Karpas-422 (cell line): Measurements from ENCODE around the gene PLCB1. TPM values are rescaled to one million over a fixed set of nuclear protein-coding genes. Genes with fewer than 3 reads are reported as not detected.
"Not testable (repeated sequence)": the region's sequence is repeated elsewhere in the genome, so short reads cannot be mapped to it uniquely, and the experiment has no call there.

ENCODE experiments used
- DNase-seq: peaks from one replicate; pipeline ENCODE4 v3.0.0-alpha.2; 2015
- H2AFZ ChIP-seq: fragments of 200-600 bp; sonication (generic); 2 replicates; pipeline ENCODE4 v1.6.1; 2014; ENCODE audit warnings: antibody characterized with exemption, low read length, mixed read lengths
- H3K27ac ChIP-seq: fragments of 200-600 bp; sonication (generic); 2 replicates; pipeline ENCODE4 v1.5.1; 2014; ENCODE audit warnings: mild to moderate bottlenecking, low read length, moderate library complexity
- H3K27me3 ChIP-seq: fragments of 200-600 bp; sonication (generic); 2 replicates; pipeline ENCODE4 v1.6.1; 2014; ENCODE audit warnings: low read length, mixed read lengths
- H3K36me3 ChIP-seq: fragments of 200-600 bp; sonication (generic); 2 replicates; pipeline ENCODE4 v1.6.1; 2014; ENCODE audit warnings: low read length, mixed read lengths; ENCODE audit not compliant: insufficient read depth
- H3K4me1 ChIP-seq: fragments of 200-600 bp; sonication (generic); 2 replicates; pipeline ENCODE4 v1.6.1; 2014; ENCODE audit warnings: mild to moderate bottlenecking, low read length, mixed read lengths
- H3K4me2 ChIP-seq: fragments of 200-600 bp; sonication (generic); 2 replicates; pipeline ENCODE4 v1.6.1; 2014; ENCODE audit warnings: low read length, low read depth, mild to moderate bottlenecking; ENCODE audit not compliant: poor library complexity, severe bottlenecking
- H3K4me3 ChIP-seq: fragments of 200-600 bp; sonication (generic); 2 replicates; pipeline ENCODE4 v1.5.1; 2014; ENCODE audit warnings: mild to moderate bottlenecking, antibody characterized with exemption, low read length, mixed read lengths
- H3K79me2 ChIP-seq: fragments of 200-600 bp; sonication (generic); 2 replicates; pipeline ENCODE4 v1.6.1; 2014; ENCODE audit warnings: mild to moderate bottlenecking, low read length, mixed read lengths
- H3K9ac ChIP-seq: fragments of 200-600 bp; sonication (generic); 2 replicates; pipeline ENCODE4 v1.6.0; 2014; ENCODE audit warnings: low read length
- H3K9me2 ChIP-seq: fragments of 200-600 bp; sonication (generic), shearing (Covaris generic); replicated peaks from 2 replicates; pipeline ENCODE4 v1.6.0; 2014; ENCODE audit warnings: mild to moderate bottlenecking, low read length, moderate library complexity; ENCODE audit not compliant: insufficient read depth
- H3K9me3 ChIP-seq: fragments of 300-700, 200-600 bp; sonication (generic); 2 replicates; pipeline ENCODE4 v1.6.1; 2014; ENCODE audit warnings: low read length, mixed read lengths
- H4K20me1 ChIP-seq: fragments of 200-600 bp; sonication (generic); 2 replicates; pipeline ENCODE4 v1.6.1; 2014; ENCODE audit warnings: mild to moderate bottlenecking, antibody characterized with exemption, low read length, low read depth; ENCODE audit not compliant: insufficient read depth
- total RNA-seq: library from RNA; depleted of rRNA; stranded (reverse); fragments of >200 nt; shearing (Covaris generic); gene quantifications from 2 replicates; pipeline ENCODE4 v1.2.3, GENCODE V29; 2014; ENCODE audit warnings: low replicate concordance

The PLCB1 gene
- total RNA-seq, 1 experiment from 2014 or later = 0.82 TPM

GRCh38 chr20:8372824-8373380, 240.8 kb downstream of the PLCB1 start:
- H3K27ac ChIP-seq = no peak overlapping the region
- H3K9me2 ChIP-seq = no peaks in the 10 kb centered on the region
- no peaks in the 10 kb centered on the region for H3K36me3 ChIP-seq
- H4K20me1 ChIP-seq = no peaks in the 10 kb centered on the region
- no peak for DNase-seq
- no peak overlapping the region for H3K4me2 ChIP-seq
- no peaks in the 10 kb centered on the region for H3K27me3 ChIP-seq
- no peak overlapping the region for H3K9ac ChIP-seq
- H3K4me3 ChIP-seq = no peak overlapping the region
- no peaks in the 10 kb centered on the region for H3K4me1 ChIP-seq
- no peaks in the 10 kb centered on the region for H3K79me2 ChIP-seq
- H2AFZ ChIP-seq = no peak overlapping the region
- no peaks in the 10 kb centered on the region for H3K9me3 ChIP-seq

GRCh38 chr20:8373579-8373978, 241.5 kb downstream of the PLCB1 start:
- Histone ChIP-seq H3K79me2 (no peaks in the 10 kb centered on the region), H3K27ac (no peak overlapping the region), H3K36me3 (no peaks in the 10 kb centered on the region), H3K4me2 (no peak overlapping the region), H3K9me3 (no peaks in the 10 kb centered on the region), H2AFZ (no peak overlapping the region), H3K4me3 (no peak overlapping the region), H3K27me3 (no peaks in the 10 kb centered on the region), H4K20me1 (no peaks in the 10 kb centered on the region), H3K4me1 (no peaks in the 10 kb centered on the region), H3K9me2 (no peaks in the 10 kb centered on the region), H3K9ac (no peak overlapping the region)
- DNase-seq = no peak

DNA sequence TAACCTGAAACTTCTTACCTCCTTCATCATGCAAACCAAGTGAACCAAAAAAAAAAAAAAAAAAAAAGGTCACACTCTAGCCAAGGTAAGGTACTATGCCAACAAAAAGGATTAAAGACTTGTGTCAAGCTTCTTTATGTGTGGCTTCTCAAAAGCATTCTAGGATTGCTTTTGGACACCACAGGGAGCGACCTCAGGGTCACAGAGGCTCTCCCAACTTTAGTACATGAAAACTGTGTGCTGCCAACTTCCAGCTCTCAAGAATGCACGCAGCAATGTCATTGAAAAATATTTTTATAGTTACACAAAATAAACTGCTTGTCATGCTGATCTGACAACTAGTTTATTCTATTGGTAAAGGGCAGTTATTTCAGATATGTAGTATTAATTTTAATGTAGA, 243.8 kb downstream of the PLCB1 start:
- H3K79me2 ChIP-seq = no peaks in the 10 kb centered on the region
- H3K9ac ChIP-seq = no peak overlapping the region
- no peaks in the 10 kb centered on the region for H4K20me1 ChIP-seq
- no peak for DNase-seq
- H3K36me3 ChIP-seq = no peaks in the 10 kb centered on the region
- no peaks in the 10 kb centered on the region for H3K4me1 ChIP-seq
- H3K27ac ChIP-seq = no peak overlapping the region
- no peaks in the 10 kb centered on the region for H3K27me3 ChIP-seq
- no peak overlapping the region for H3K4me3 ChIP-seq
- no peaks in the 10 kb centered on the region for H3K9me3 ChIP-seq
- no peak overlapping the region for H2AFZ ChIP-seq
- no peak overlapping the region for H3K4me2 ChIP-seq
- no peaks in the 10 kb centered on the region for H3K9me2 ChIP-seq

- Histone ChIP-seq H3K4me2 (no peak overlapping the region), H3K9me2 (no peaks in the 10 kb centered on the region), H3K9me3 (no peaks in the 10 kb centered on the region), H4K20me1 (no peaks in the 10 kb centered on the region), H3K4me1 (no peaks in the 10 kb centered on the region), H3K36me3 (no peaks in the 10 kb centered on the region), H2AFZ (no peak overlapping the region), H3K27ac (no peak overlapping the region), H3K4me3 (no peak overlapping the region), H3K9ac (no peak overlapping the region), H3K27me3 (no peaks in the 10 kb centered on the region), H3K79me2 (no peaks in the 10 kb centered on the region)
- no peak for DNase-seq
These were observed 244.9 kb downstream of the PLCB1 start for GRCh38 chr20:8376940-8377339.

GRCh38 chr20:8379125-8379524, 247.1 kb downstream of the PLCB1 start:
- not testable (repeated sequence) for H4K20me1 ChIP-seq, H3K4me1 ChIP-seq, DNase-seq, H3K36me3 ChIP-seq, H3K4me2 ChIP-seq, H2AFZ ChIP-seq, H3K4me3 ChIP-seq, H3K27me3 ChIP-seq, H3K27ac ChIP-seq, H3K9me3 ChIP-seq, H3K79me2 ChIP-seq, H3K9me2 ChIP-seq, H3K9ac ChIP-seq

- Histone ChIP-seq H3K4me3 (no peak overlapping the region), H3K9ac (no peak overlapping the region), H3K36me3 (no peaks in the 10 kb centered on the region), H3K27ac (no peak overlapping the region), H4K20me1 (no peaks in the 10 kb centered on the region), H3K27me3 (no peaks in the 10 kb centered on the region), H2AFZ (no peak overlapping the region), H3K9me2 (no peaks in the 10 kb centered on the region), H3K9me3 (no peaks in the 10 kb centered on the region), H3K79me2 (no peaks in the 10 kb centered on the region), H3K4me1 (peaks cover 4% of the 10 kb centered on the region; the same call in 1 of the 2 replicates), H3K4me2 (no peak overlapping the region)
- no peak for DNase-seq
These were observed 253.2 kb downstream of the PLCB1 start for GRCh38 chr20:8385247-8385646.

DNA sequence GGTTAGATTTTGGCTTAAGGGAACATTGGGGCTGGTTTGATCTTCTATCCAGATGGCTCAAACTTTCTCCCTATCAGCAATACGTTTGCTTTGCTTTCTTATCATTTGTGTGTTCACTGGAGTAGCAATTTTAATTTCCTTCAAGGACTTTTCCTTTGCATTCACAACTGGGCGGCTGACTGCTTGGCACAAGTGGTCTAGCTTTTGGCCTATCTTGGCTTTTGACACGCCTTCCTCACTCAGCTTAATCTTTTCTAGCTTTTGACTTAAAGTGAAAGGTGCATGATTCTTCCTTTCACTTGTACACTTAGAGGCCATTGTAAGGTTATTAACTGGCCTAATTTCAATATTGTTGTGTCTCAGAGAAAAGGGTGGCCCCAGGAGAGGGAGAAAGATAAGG, 254.9 kb downstream of the PLCB1 start:
- H3K4me2 ChIP-seq = no peak overlapping the region
- no peaks in the 10 kb centered on the region for H3K9me3 ChIP-seq
- DNase-seq = no peak
- H4K20me1 ChIP-seq = no peaks in the 10 kb centered on the region
- H3K4me1 ChIP-seq = peaks cover 8% of the 10 kb centered on the region
- H2AFZ ChIP-seq = no peak overlapping the region; the same call in 1 of the 2 replicates
- no peaks in the 10 kb centered on the region for H3K79me2 ChIP-seq
- H3K9me2 ChIP-seq = no peaks in the 10 kb centered on the region
- no peaks in the 10 kb centered on the region for H3K36me3 ChIP-seq
- no peak overlapping the region for H3K4me3 ChIP-seq
- no peak overlapping the region for H3K27ac ChIP-seq
- no peaks in the 10 kb centered on the region for H3K27me3 ChIP-seq
- H3K9ac ChIP-seq = no peak overlapping the region

- peaks cover 8% of the 10 kb centered on the region for H3K4me1 ChIP-seq
- H3K9me3 ChIP-seq = no peaks in the 10 kb centered on the region
- no peaks in the 10 kb centered on the region for H3K27me3 ChIP-seq
- H3K27ac ChIP-seq = no peak overlapping the region
- H3K36me3 ChIP-seq = no peaks in the 10 kb centered on the region
- H3K9me2 ChIP-seq = no peaks in the 10 kb centered on the region
- H3K9ac ChIP-seq = no peak overlapping the region
- no peaks in the 10 kb centered on the region for H3K79me2 ChIP-seq
- no peak overlapping the region for H2AFZ ChIP-seq
- H3K4me2 ChIP-seq = no peak overlapping the region
- DNase-seq = no peak
- H3K4me3 ChIP-seq = no peak overlapping the region
- no peaks in the 10 kb centered on the region for H4K20me1 ChIP-seq
These were observed 256.1 kb downstream of the PLCB1 start for GRCh38 chr20:8388141-8388540.

GRCh38 chr20:8388707-8389106, 256.6 kb downstream of the PLCB1 start:
- Histone ChIP-seq H3K9me2 (no peaks in the 10 kb centered on the region), H3K79me2 (no peaks in the 10 kb centered on the region), H3K4me1 (peaks cover 8% of the 10 kb centered on the region), H3K9ac (no peak overlapping the region), H3K36me3 (no peaks in the 10 kb centered on the region), H3K27ac (no peak overlapping the region), H3K27me3 (no peaks in the 10 kb centered on the region), H3K4me3 (no peak overlapping the region), H2AFZ (no peak overlapping the region), H3K4me2 (no peak overlapping the region), H3K9me3 (no peaks in the 10 kb centered on the region), H4K20me1 (no peaks in the 10 kb centered on the region)
- no peak for DNase-seq
